GM12873 (cell line): Measurements from ENCODE around the gene RPS10.

Experiments
- CTCF ChIP-seq: IDR thresholded peaks from 2 replicates; pipeline ENCODE4 v1.5.1; 2012; ENCODE audit warnings: low read depth, mild to moderate bottlenecking, moderate library complexity, low read length, control low read depth; ENCODE audit not compliant: insufficient read depth; ENCODE audit errors: missing control alignments

RPS10 gene

GRCh38 chr6:34374508-34374907, 51.4 kb downstream of the RPS10 start:
- TF ChIP-seq CTCF: no peak

- TF ChIP-seq CTCF: no peak
Measured at GRCh38 chr6:34374069-34374468, 51.8 kb downstream of the RPS10 start.

GRCh38 chr6:34373511-34373910, 52.4 kb downstream of the RPS10 start:
- TF ChIP-seq CTCF: no peak

GRCh38 chr6:34370361-34370760, 55.5 kb downstream of the RPS10 start:
- no peak for TF ChIP-seq CTCF

- no peak for TF ChIP-seq CTCF
Measured at GRCh38 chr6:34369385-34369784, 56.5 kb downstream of the RPS10 start.
